HG03097 (cell line): Measurements from ENCODE around the gene GLO1.

Experiments
- ATAC-seq: cut with Tn5 transposase; IDR thresholded peaks from one replicate; pipeline ENCODE4 v1.9.1; 2021; ENCODE audit not compliant: unreplicated experiment, low FRiP score

Gene GLO1

GRCh38 chr6:38631186-38631783 is 71.7 kb downstream of the GLO1 start:
- no peak for ATAC-seq
